ENCODE measurements around the gene RALGPS1. TPM values are rescaled to one million over a fixed set of nuclear protein-coding genes. Genes with fewer than 3 reads are reported as not detected.

The RALGPS1 gene
- total and polyA plus RNA-seq, 2 of the 8 experiments (the other 6 are each of a cell fraction or from before 2014, with no cell fraction given), result 20.0 to 23.5 TPM

- TF ChIP-seq PHF8 (conservative IDR thresholded peaks at IDR 0.05; ENCODE audit: low read depth, low read length) (no peak), TAF1 (IDR thresholded peaks at IDR 0.05; ENCODE audit: low read depth, low read length) (no peak), KDM4A (IDR thresholded peaks at IDR 0.05; ENCODE audit: low read depth, low read length, severe bottlenecking) (no peak)
Measured at GRCh38 chr9:127027694-127028093, 113.1 kb downstream of the RALGPS1 start (continued).

All from H1 (cell line).